HG03108 (cell line): ENCODE measurements around the gene CYP4A22.
"Not testable (repeated sequence)": the region's sequence is repeated elsewhere in the genome, so short reads cannot be mapped to it uniquely, and the experiment has no call there.

Experiments
- ATAC-seq: cut with Tn5 transposase; IDR thresholded peaks from one replicate; pipeline ENCODE4 v1.9.1; 2021; ENCODE audit warnings: moderate library complexity; ENCODE audit not compliant: unreplicated experiment

CYP4A22 gene

GRCh38 chr1:47137198-47137597 is at the start of gene CYP4A22:
TSS of gene CYP4A22 (plus strand) at chr1:47137441. CDS start at chr1:47137486, 45 bp downstream.
- no peak for ATAC-seq

GRCh38 chr1:47089356-47089755 is 47.9 kb upstream of the CYP4A22 start:
- ATAC-seq: not testable (repeated sequence)

GRCh38 chr1:47091476-47091875 is 45.8 kb upstream of the CYP4A22 start:
- not testable (repeated sequence) for ATAC-seq

GRCh38 chr1:47104816-47105215 is 32.4 kb upstream of the CYP4A22 start:
- no peak for ATAC-seq

GRCh38 chr1:47106792-47107191 is 30.4 kb upstream of the CYP4A22 start:
- ATAC-seq: no peak

- ATAC-seq: not testable (repeated sequence)
Observed at GRCh38 chr1:47107851-47108574, 29.2 kb upstream of the CYP4A22 start.

- ATAC-seq: not testable (repeated sequence)
Observed at GRCh38 chr1:47109482-47109881, 27.8 kb upstream of the CYP4A22 start.

GRCh38 chr1:47113178-47113577 is 24.1 kb upstream of the CYP4A22 start:
- ATAC-seq: no peak

- not testable (repeated sequence) for ATAC-seq
Observed at GRCh38 chr1:47121039-47121438, 16.2 kb upstream of the CYP4A22 start.

- not testable (repeated sequence) for ATAC-seq
Observed at GRCh38 chr1:47124834-47125233, 12.4 kb upstream of the CYP4A22 start.

- ATAC-seq: not testable (repeated sequence)
Observed at GRCh38 chr1:47126997-47127396, 10.2 kb upstream of the CYP4A22 start.

GRCh38 chr1:47128221-47128620 is 9.0 kb upstream of the CYP4A22 start:
- ATAC-seq: no peak

- ATAC-seq: not testable (repeated sequence)
Observed at GRCh38 chr1:47128854-47129253, 8.4 kb upstream of the CYP4A22 start.

- not testable (repeated sequence) for ATAC-seq
Observed at GRCh38 chr1:47129489-47130230, 7.6 kb upstream of the CYP4A22 start.

GRCh38 chr1:47132665-47133064 is 4.6 kb upstream of the CYP4A22 start:
- not testable (repeated sequence) for ATAC-seq

- ATAC-seq: no peak
Observed at GRCh38 chr1:47137925-47138615, 829 bp downstream of the CYP4A22 start.

- ATAC-seq: not testable (repeated sequence)
Observed at GRCh38 chr1:47140358-47140757, 3.1 kb downstream of the CYP4A22 start.

- not testable (repeated sequence) for ATAC-seq
Observed at GRCh38 chr1:47143654-47144053, 6.4 kb downstream of the CYP4A22 start.

- ATAC-seq: not testable (repeated sequence)
Observed at GRCh38 chr1:47146495-47146894, 9.3 kb downstream of the CYP4A22 start.

- no peak for ATAC-seq
Observed at GRCh38 chr1:47147047-47147785, 10.0 kb downstream of the CYP4A22 start.

- not testable (repeated sequence) for ATAC-seq
Observed at GRCh38 chr1:47149162-47149561, 11.9 kb downstream of the CYP4A22 start.
